ENCODE results near the gene CCDC3.

DNA sequence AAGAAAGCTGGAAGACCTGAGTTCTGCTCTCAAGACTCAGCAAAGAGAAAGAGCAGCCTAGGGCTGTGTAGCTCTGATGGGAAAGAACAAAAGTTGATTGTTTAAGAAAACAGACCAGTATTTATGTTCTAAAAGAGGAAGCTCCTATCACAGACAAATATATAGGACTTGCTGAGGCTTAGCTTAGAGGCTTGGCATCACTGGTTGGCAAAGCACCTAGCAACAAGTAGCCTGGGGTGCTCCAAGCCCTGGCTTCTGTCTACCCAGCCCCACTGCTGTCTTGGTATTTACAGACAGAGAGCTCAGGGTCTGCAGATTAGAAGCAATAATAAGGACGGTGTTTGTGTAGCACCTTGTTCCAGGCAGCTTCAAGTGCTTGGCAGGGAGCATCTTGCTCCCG lies 36.9 kb upstream of the CCDC3 start:
- TF ChIP-seq POLR2A (IDR thresholded peaks at IDR 0.05) = no peak
- TF ChIP-seq, protein P1, sequence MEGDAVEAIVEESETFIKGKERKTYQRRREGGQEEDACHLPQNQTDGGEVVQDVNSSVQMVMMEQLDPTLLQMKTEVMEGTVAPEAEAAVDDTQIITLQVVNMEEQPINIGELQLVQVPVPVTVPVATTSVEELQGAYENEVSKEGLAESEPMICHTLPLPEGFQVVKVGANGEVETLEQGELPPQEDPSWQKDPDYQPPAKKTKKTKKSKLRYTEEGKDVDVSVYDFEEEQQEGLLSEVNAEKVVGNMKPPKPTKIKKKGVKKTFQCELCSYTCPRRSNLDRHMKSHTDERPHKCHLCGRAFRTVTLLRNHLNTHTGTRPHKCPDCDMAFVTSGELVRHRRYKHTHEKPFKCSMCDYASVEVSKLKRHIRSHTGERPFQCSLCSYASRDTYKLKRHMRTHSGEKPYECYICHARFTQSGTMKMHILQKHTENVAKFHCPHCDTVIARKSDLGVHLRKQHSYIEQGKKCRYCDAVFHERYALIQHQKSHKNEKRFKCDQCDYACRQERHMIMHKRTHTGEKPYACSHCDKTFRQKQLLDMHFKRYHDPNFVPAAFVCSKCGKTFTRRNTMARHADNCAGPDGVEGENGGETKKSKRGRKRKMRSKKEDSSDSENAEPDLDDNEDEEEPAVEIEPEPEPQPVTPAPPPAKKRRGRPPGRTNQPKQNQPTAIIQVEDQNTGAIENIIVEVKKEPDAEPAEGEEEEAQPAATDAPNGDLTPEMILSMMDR (IDR thresholded peaks at IDR 0.05) = no peak
